SK-N-SH treated with all-trans-retinoic acid at 6 μM for 48 hours (cell line): Measurements from ENCODE around the gene ACTN3.

Experiments
- ATAC-seq: fragments of 200-7000 bp; cut with Tn5 transposase; 3 replicates; pipeline ENCODE4 v1.9.1; 2020; ENCODE audit warnings: mild to moderate bottlenecking, moderate library complexity
- ARNTL ChIP-seq: fragments of 450-650 bp; formaldehyde crosslinking; IDR thresholded peaks from 2 replicates; pipeline ENCODE4 v1.5.0; 2020; ENCODE audit warnings: low read depth, mild to moderate bottlenecking, moderate library complexity, borderline replicate concordance
- BACH2 ChIP-seq: fragments of 250-450 bp; sonication (Bioruptor Pico); IDR thresholded peaks from 2 replicates; pipeline ENCODE4 v1.9.0; 2021; ENCODE audit warnings: mild to moderate bottlenecking, borderline replicate concordance
- CSDC2 ChIP-seq: fragments of 250-450 bp; sonication (Bioruptor Pico); IDR thresholded peaks from 2 replicates; pipeline ENCODE4 v1.5.0; 2020; ENCODE audit warnings: mild to moderate bottlenecking, moderate library complexity
- ESRRG ChIP-seq: fragments of 250-450 bp; sonication (Bioruptor Pico); IDR thresholded peaks from 2 replicates; pipeline ENCODE4 v1.6.1; 2021; ENCODE audit warnings: mild to moderate bottlenecking
- GLIS3 ChIP-seq: fragments of 250-450 bp; sonication (Bioruptor Pico); IDR thresholded peaks from 2 replicates; pipeline ENCODE4 v1.5.0; 2020; ENCODE audit warnings: mild to moderate bottlenecking, moderate library complexity
- ISL1 ChIP-seq: fragments of 250-450 bp; sonication (Bioruptor Pico); IDR thresholded peaks from 2 replicates; pipeline ENCODE4 v2.1.2; 2022; ENCODE audit warnings: mild to moderate bottlenecking, moderate library complexity
- OSR1 ChIP-seq: fragments of 250-450 bp; sonication (Bioruptor Pico); IDR thresholded peaks from 2 replicates; pipeline ENCODE4 v1.8.0; 2022; ENCODE audit warnings: moderate library complexity, mild to moderate bottlenecking, inconsistent platforms
- PPARA ChIP-seq: fragments of 250-450 bp; sonication (Bioruptor Pico); IDR thresholded peaks from 2 replicates; pipeline ENCODE4 v1.5.0; 2020; ENCODE audit warnings: mild to moderate bottlenecking, borderline replicate concordance
- SNAI2 ChIP-seq: fragments of 250-450 bp; sonication (Bioruptor Pico); IDR thresholded peaks from 2 replicates; pipeline ENCODE4 v1.5.0; 2020; ENCODE audit warnings: mild to moderate bottlenecking, moderate library complexity
- TCF4 ChIP-seq: fragments of 250-450 bp; sonication (Bioruptor Pico); IDR thresholded peaks from 2 replicates; pipeline ENCODE4 v1.8.0; 2021; ENCODE audit warnings: mild to moderate bottlenecking, moderate library complexity, borderline replicate concordance
- TOX ChIP-seq: fragments of 250-450 bp; sonication (Bioruptor Pico); IDR thresholded peaks from 2 replicates; pipeline ENCODE4 v1.8.0; 2021; ENCODE audit warnings: mild to moderate bottlenecking, moderate library complexity, borderline replicate concordance
- ZC3H10 ChIP-seq: fragments of 250-450 bp; sonication (Bioruptor Pico); IDR thresholded peaks from 2 replicates; pipeline ENCODE4 v1.5.1; 2021; ENCODE audit warnings: mild to moderate bottlenecking, moderate library complexity
- ZFP3 ChIP-seq: fragments of 250-450 bp; sonication (Bioruptor Pico); IDR thresholded peaks from 2 replicates; pipeline ENCODE4 v1.5.0; 2020; ENCODE audit warnings: mild to moderate bottlenecking, moderate library complexity
- ZFP30 ChIP-seq: fragments of 450-650 bp; formaldehyde crosslinking; IDR thresholded peaks from 2 replicates; pipeline ENCODE4 v1.5.0; 2022; ENCODE audit warnings: mild to moderate bottlenecking, moderate library complexity
- ZNF565 ChIP-seq: fragments of 450-650 bp; formaldehyde crosslinking; conservative IDR thresholded peaks from 2 replicates; pipeline ENCODE4 v1.5.0; 2020; ENCODE audit warnings: low read depth, mild to moderate bottlenecking, moderate library complexity
- ZNF70 ChIP-seq: fragments of 450-650 bp; formaldehyde crosslinking; IDR thresholded peaks from 2 replicates; pipeline ENCODE4 v1.5.0; 2020; ENCODE audit warnings: mild to moderate bottlenecking, moderate library complexity
- ZNF8 ChIP-seq: fragments of 450-650 bp; formaldehyde crosslinking; IDR thresholded peaks from 2 replicates; pipeline ENCODE4 v1.5.0; 2020; ENCODE audit warnings: mild to moderate bottlenecking, moderate library complexity
- TF ChIP-seq, protein P1 (sequence below): fragments of 250-450 bp; sonication (Bioruptor Pico); IDR thresholded peaks from 2 replicates; pipeline ENCODE4 v1.5.1; 2021; ENCODE audit warnings: mild to moderate bottlenecking, moderate library complexity
- TF ChIP-seq, protein P2 (sequence below): fragments of 250-450 bp; sonication (Bioruptor Pico); IDR thresholded peaks from 2 replicates; pipeline ENCODE4 v1.8.0; 2021; ENCODE audit warnings: low read depth, mild to moderate bottlenecking, moderate library complexity, borderline replicate concordance
- TF ChIP-seq, protein P3 (sequence below): fragments of 250-450 bp; sonication (Bioruptor Pico); IDR thresholded peaks from 2 replicates; pipeline ENCODE4 v1.8.0; 2020; ENCODE audit warnings: mild to moderate bottlenecking, moderate library complexity, borderline replicate concordance
- TF ChIP-seq, protein P4 (sequence below): fragments of 250-450 bp; sonication (Bioruptor Pico); IDR thresholded peaks from 2 replicates; pipeline ENCODE4 v1.5.0; 2020; ENCODE audit warnings: mild to moderate bottlenecking, moderate library complexity
- TF ChIP-seq, protein P5 (sequence below): fragments of 250-450 bp; sonication (Bioruptor Pico); IDR thresholded peaks from 2 replicates; pipeline ENCODE4 v1.5.1; 2020; ENCODE audit warnings: low read depth, mild to moderate bottlenecking, moderate library complexity

Gene ACTN3

DNA sequence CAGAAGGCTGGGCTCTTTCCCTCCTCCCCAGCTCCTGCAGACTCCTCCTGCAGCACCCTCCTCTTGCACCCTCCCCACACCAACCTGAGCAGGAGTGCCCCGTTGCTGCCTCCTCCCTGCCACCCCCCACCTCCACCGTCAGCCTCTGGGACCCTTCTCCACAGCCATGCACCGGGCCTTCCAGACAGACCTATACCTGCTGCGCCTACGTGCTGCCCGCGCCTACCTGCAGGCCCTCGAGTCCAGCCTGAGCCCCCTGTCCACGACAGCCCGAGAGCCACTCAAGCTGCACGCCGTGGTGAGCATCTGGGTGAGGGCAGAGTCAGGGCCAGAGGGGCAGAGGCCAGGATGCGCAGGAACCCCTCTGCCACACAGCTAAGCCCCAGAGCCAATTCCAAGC lies 17.0 kb upstream of the ACTN3 start:
- no peak for ATAC-seq
- TF ChIP-seq, protein P1, sequence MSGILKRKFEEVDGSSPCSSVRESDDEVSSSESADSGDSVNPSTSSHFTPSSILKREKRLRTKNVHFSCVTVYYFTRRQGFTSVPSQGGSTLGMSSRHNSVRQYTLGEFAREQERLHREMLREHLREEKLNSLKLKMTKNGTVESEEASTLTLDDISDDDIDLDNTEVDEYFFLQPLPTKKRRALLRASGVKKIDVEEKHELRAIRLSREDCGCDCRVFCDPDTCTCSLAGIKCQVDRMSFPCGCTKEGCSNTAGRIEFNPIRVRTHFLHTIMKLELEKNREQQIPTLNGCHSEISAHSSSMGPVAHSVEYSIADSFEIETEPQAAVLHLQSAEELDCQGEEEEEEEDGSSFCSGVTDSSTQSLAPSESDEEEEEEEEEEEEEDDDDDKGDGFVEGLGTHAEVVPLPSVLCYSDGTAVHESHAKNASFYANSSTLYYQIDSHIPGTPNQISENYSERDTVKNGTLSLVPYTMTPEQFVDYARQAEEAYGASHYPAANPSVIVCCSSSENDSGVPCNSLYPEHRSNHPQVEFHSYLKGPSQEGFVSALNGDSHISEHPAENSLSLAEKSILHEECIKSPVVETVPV, result no peak
- TF ChIP-seq GLIS3 (CRISPR knock-in tag), result no peak
- no peak for TF ChIP-seq BACH2 (CRISPR knock-in tag)
- TF ChIP-seq SNAI2, result no peak
- TF ChIP-seq OSR1, result no peak
- TF ChIP-seq TCF4, result no peak
- no peak for TF ChIP-seq ARNTL (CRISPR knock-in tag)
- TF ChIP-seq, protein P2, sequence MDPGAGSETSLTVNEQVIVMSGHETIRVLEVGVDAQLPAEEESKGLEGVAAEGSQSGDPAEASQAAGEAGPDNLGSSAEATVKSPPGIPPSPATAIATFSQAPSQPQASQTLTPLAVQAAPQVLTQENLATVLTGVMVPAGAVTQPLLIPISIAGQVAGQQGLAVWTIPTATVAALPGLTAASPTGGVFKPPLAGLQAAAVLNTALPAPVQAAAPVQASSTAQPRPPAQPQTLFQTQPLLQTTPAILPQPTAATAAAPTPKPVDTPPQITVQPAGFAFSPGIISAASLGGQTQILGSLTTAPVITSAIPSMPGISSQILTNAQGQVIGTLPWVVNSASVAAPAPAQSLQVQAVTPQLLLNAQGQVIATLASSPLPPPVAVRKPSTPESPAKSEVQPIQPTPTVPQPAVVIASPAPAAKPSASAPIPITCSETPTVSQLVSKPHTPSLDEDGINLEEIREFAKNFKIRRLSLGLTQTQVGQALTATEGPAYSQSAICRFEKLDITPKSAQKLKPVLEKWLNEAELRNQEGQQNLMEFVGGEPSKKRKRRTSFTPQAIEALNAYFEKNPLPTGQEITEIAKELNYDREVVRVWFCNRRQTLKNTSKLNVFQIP (CRISPR knock-in tag), result no peak
- TF ChIP-seq, protein P3, sequence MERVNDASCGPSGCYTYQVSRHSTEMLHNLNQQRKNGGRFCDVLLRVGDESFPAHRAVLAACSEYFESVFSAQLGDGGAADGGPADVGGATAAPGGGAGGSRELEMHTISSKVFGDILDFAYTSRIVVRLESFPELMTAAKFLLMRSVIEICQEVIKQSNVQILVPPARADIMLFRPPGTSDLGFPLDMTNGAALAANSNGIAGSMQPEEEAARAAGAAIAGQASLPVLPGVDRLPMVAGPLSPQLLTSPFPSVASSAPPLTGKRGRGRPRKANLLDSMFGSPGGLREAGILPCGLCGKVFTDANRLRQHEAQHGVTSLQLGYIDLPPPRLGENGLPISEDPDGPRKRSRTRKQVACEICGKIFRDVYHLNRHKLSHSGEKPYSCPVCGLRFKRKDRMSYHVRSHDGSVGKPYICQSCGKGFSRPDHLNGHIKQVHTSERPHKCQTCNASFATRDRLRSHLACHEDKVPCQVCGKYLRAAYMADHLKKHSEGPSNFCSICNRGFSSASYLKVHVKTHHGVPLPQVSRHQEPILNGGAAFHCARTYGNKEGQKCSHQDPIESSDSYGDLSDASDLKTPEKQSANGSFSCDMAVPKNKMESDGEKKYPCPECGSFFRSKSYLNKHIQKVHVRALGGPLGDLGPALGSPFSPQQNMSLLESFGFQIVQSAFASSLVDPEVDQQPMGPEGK (CRISPR knock-in tag), result no peak
- TF ChIP-seq PPARA, result no peak
- no peak for TF ChIP-seq ZFP3 (CRISPR knock-in tag)
- no peak for TF ChIP-seq TOX (CRISPR knock-in tag)

DNA sequence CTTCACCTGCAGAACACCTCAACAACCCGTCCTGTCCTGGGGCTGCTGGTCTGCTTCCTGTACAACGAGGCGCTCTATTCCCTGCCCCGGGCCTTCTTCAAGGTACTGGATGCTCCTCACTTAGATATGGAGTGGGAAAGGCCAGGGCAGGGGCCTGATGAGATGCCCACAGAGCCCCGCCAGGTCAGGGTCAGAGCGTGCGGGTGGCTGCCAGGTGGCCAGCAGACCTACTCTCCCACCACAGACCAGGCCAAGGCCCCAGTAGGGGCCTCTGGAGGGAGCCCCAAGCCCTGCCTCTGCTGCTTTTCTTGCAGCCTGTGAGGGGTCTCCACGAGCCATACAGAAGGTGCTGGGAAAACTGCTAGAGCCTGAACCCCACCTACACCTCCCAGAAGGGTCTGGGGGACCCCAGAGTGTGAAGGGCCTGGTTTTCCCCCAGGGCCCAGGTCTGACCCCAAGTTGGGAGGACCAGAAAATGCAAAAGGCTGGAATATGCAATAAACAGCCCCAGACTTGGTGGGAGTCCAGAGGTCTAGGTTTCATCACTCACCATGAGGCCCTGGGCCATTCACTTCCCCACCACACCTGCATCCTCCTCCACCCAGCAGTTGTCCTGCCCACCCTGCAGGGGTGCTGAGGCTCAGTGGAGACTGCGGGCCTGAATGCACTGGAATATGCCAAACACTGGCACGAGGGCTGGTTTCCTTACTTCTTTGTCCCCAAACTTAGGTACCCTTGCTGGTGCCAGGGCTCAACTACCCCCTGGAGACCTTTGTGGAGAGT lies 15.6 kb upstream of the ACTN3 start:
- no peak for TF ChIP-seq GLIS3 (CRISPR knock-in tag)
- no peak for TF ChIP-seq ESRRG (CRISPR knock-in tag)
- TF ChIP-seq CSDC2 (CRISPR knock-in tag), result no peak
- no peak for TF ChIP-seq ZC3H10 (CRISPR knock-in tag)
- TF ChIP-seq SNAI2, result no peak
- TF ChIP-seq ZNF8 (CRISPR knock-in tag), result no peak
- ATAC-seq, result no peak

DNA sequence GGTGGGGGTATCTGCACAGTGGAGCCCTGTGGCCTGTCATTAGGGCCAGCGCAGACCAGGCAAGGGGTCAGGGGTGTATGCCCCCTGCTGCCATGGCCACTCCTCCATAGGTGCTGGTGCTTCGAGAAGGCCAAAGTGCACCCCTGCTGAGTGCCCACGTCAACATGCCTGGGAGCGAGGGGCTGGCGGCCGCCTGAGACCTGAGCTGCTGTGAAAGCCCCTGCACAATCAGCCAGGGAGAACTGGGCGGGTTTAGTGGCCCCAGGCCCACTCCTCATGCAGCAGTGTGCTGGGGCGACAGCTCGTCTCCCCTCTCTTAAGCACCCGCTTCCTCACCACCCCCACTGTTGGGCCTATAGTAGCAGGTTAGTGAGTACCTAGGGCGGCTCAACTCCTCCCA lies 14.9 kb upstream of the ACTN3 start:
- TF ChIP-seq ZFP30 (CRISPR knock-in tag) (no peak), ISL1 (CRISPR knock-in tag) (no peak), ESRRG (CRISPR knock-in tag) (no peak), TCF4 (no peak), ZNF8 (CRISPR knock-in tag) (no peak)
- TF ChIP-seq, protein P4, sequence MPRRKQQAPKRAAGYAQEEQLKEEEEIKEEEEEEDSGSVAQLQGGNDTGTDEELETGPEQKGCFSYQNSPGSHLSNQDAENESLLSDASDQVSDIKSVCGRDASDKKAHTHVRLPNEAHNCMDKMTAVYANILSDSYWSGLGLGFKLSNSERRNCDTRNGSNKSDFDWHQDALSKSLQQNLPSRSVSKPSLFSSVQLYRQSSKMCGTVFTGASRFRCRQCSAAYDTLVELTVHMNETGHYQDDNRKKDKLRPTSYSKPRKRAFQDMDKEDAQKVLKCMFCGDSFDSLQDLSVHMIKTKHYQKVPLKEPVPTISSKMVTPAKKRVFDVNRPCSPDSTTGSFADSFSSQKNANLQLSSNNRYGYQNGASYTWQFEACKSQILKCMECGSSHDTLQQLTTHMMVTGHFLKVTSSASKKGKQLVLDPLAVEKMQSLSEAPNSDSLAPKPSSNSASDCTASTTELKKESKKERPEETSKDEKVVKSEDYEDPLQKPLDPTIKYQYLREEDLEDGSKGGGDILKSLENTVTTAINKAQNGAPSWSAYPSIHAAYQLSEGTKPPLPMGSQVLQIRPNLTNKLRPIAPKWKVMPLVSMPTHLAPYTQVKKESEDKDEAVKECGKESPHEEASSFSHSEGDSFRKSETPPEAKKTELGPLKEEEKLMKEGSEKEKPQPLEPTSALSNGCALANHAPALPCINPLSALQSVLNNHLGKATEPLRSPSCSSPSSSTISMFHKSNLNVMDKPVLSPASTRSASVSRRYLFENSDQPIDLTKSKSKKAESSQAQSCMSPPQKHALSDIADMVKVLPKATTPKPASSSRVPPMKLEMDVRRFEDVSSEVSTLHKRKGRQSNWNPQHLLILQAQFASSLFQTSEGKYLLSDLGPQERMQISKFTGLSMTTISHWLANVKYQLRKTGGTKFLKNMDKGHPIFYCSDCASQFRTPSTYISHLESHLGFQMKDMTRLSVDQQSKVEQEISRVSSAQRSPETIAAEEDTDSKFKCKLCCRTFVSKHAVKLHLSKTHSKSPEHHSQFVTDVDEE (CRISPR knock-in tag), result no peak
- TF ChIP-seq, all 23 proteins: peak for 0
- no peak for ATAC-seq

DNA sequence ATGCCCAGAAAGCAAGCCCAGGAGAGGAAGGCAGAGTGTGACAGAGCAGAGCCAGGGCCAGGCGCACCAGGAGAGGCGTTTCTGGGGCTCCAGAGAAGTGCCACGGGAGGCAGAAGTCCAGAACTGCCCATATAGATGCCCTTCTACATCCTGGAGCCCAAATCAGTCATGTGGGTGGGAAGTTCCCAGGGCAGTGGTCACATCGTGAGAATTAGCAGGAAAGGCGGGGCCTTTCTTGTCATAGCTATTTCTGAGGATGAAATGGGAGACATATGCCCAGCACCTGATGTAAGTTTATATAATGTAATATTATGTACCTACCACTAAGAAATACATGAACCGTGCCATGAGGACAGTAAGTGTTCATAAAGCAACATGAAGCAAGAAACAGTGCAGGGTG lies 13.9 kb upstream of the ACTN3 start:
- ATAC-seq, result peak; percentile 9; the same call in 2 of the 3 replicates
- no peak for TF ChIP-seq ZFP30 (CRISPR knock-in tag)
- TF ChIP-seq, protein P1, result no peak
- no peak for TF ChIP-seq ZC3H10 (CRISPR knock-in tag)
- TF ChIP-seq, protein P5, sequence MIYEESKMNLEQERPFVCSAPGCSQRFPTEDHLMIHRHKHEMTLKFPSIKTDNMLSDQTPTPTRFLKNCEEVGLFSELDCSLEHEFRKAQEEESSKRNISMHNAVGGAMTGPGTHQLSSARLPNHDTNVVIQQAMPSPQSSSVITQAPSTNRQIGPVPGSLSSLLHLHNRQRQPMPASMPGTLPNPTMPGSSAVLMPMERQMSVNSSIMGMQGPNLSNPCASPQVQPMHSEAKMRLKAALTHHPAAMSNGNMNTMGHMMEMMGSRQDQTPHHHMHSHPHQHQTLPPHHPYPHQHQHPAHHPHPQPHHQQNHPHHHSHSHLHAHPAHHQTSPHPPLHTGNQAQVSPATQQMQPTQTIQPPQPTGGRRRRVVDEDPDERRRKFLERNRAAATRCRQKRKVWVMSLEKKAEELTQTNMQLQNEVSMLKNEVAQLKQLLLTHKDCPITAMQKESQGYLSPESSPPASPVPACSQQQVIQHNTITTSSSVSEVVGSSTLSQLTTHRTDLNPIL (CRISPR knock-in tag), result no peak
- TF ChIP-seq, protein P2 (CRISPR knock-in tag), result no peak
- TF ChIP-seq ZNF8 (CRISPR knock-in tag), result no peak
- TF ChIP-seq ISL1 (CRISPR knock-in tag), result no peak
- no peak for TF ChIP-seq ZNF565
- TF ChIP-seq ARNTL (CRISPR knock-in tag), result no peak
- TF ChIP-seq ZNF70, result no peak
- no peak for TF ChIP-seq OSR1
